GM12878 (cell line): ENCODE measurements around the gene NEMP2. TPM values are rescaled to one million over a fixed set of nuclear protein-coding genes. Genes with fewer than 3 reads are reported as not detected.

Experiments used
- ATF2 ChIP-seq: IDR thresholded peaks from 2 replicates; pipeline ENCODE4 v1.6.1; 2012; ENCODE audit warnings: low read length, inconsistent platforms
- ATF3 ChIP-seq: IDR thresholded peaks from 2 replicates; pipeline ENCODE4 v1.6.1; 2011; ENCODE audit warnings: low read depth, mild to moderate bottlenecking, low read length, moderate library complexity, borderline replicate concordance; ENCODE audit errors: extremely low read depth
- BRCA1 ChIP-seq: IDR thresholded peaks from 2 replicates; pipeline ENCODE4 v1.6.1; 2011; ENCODE audit warnings: low read depth, low read length, improper control_type of control experiment
- CEBPB ChIP-seq, 2 experiments: fragments of 150-350 bp in 1 of 2; IDR thresholded peaks; 2 replicates each; pipeline ENCODE4 v1.6.1; 2012 to 2014; ENCODE audit warnings: low read depth in 2 of 2, low read length in 2 of 2, borderline replicate concordance in 1 of 2, inconsistent platforms in 1 of 2
- ELK1 ChIP-seq: IDR thresholded peaks from 2 replicates; pipeline ENCODE4 v1.6.1; 2012; ENCODE audit warnings: low read depth, low read length, improper control_type of control experiment
- EP300 ChIP-seq, 2 experiments: fragments of 150-350 bp in 1 of 2; IDR thresholded peaks; 2 replicates each; pipeline ENCODE4 v1.6.1; 2011 to 2012; ENCODE audit warnings: low read depth in 2 of 2, low read length in 2 of 2, borderline replicate concordance in 1 of 2, improper control_type of control experiment in 1 of 2, inconsistent platforms in 1 of 2; ENCODE audit not compliant: control insufficient read depth in 1 of 2
- ETV6 ChIP-seq, 2 experiments: fragments of 450-650 bp in 1 of 2; IDR thresholded peaks in 1 of 2; conservative IDR thresholded peaks in 1 of 2; 2 replicates each; pipeline ENCODE4 v1.6.1; 2014; ENCODE audit warnings: antibody characterized with exemption in 1 of 2, borderline replicate concordance in 1 of 2, low read depth in 1 of 2, mild to moderate bottlenecking in 1 of 2, moderate library complexity in 1 of 2
- IKZF1 ChIP-seq: fragments of 450-650 bp; conservative IDR thresholded peaks from 2 replicates; pipeline ENCODE4 v1.6.1; 2017; ENCODE audit warnings: antibody characterized with exemption, mild to moderate bottlenecking
- JUNB ChIP-seq: IDR thresholded peaks from 2 replicates; pipeline ENCODE4 v1.6.1; 2016; ENCODE audit warnings: antibody characterized with exemption, mild to moderate bottlenecking
- KDM1A ChIP-seq: fragments of 200-600 bp; sonication (generic); IDR thresholded peaks from 2 replicates; pipeline ENCODE4 v1.6.1; 2016; ENCODE audit warnings: borderline replicate concordance
- KLF5 ChIP-seq: fragments of 450-650 bp; IDR thresholded peaks from 2 replicates; pipeline ENCODE4 v1.6.1; 2014; ENCODE audit warnings: mild to moderate bottlenecking; ENCODE audit not compliant: partially characterized antibody
- MTA2 ChIP-seq: fragments of 450-650 bp; IDR thresholded peaks from 2 replicates; pipeline ENCODE4 v1.6.1; 2016; ENCODE audit warnings: low read depth, mild to moderate bottlenecking, moderate library complexity
- PML ChIP-seq: IDR thresholded peaks from 2 replicates; pipeline ENCODE4 v1.6.1; 2012; ENCODE audit warnings: low read length, inconsistent platforms
- POLR2AphosphoS2 ChIP-seq: IDR thresholded peaks from 2 replicates; pipeline ENCODE4 v1.6.1; 2011; ENCODE audit warnings: low read depth, mild to moderate bottlenecking, low read length, improper control_type of control experiment, moderate library complexity
- POLR2AphosphoS5 ChIP-seq: IDR thresholded peaks from 2 replicates; pipeline ENCODE4 v1.6.1; 2011; ENCODE audit warnings: mild to moderate bottlenecking, low read length, inconsistent platforms
- POU2F2 ChIP-seq: IDR thresholded peaks from 3 replicates; pipeline ENCODE4 v1.6.1; 2011; ENCODE audit warnings: low read depth, mild to moderate bottlenecking, low read length, borderline replicate concordance
- RB1 ChIP-seq: fragments of 450-650 bp; formaldehyde crosslinking; IDR thresholded peaks from 2 replicates; pipeline ENCODE4 v1.6.1; 2017; ENCODE audit warnings: mild to moderate bottlenecking, borderline replicate concordance
- RFX5 ChIP-seq: IDR thresholded peaks from 2 replicates; pipeline ENCODE4 v1.6.1; 2011; ENCODE audit warnings: low read depth, low read length, improper control_type of control experiment
- SMAD1 ChIP-seq: fragments of 450-650 bp; IDR thresholded peaks from 2 replicates; pipeline ENCODE4 v1.6.1; 2018; ENCODE audit warnings: mild to moderate bottlenecking, low read depth; ENCODE audit not compliant: partially characterized antibody
- SMAD5 ChIP-seq: IDR thresholded peaks from 2 replicates; pipeline ENCODE4 v1.6.1; 2016; ENCODE audit warnings: antibody characterized with exemption, low read depth
- TARDBP ChIP-seq: IDR thresholded peaks from 2 replicates; pipeline ENCODE4 v1.6.1; 2016; ENCODE audit warnings: borderline replicate concordance
- ZBTB11 ChIP-seq: fragments of 450-650 bp; formaldehyde crosslinking; IDR thresholded peaks from 2 replicates; pipeline ENCODE4 v1.5.0; 2022; ENCODE audit warnings: mild to moderate bottlenecking, missing genetic modification characterization
- ZNF24 ChIP-seq: fragments of 450-650 bp; IDR thresholded peaks from 2 replicates; pipeline ENCODE4 v1.6.1; 2017; ENCODE audit warnings: antibody characterized with exemption, mild to moderate bottlenecking
- ZNF622 ChIP-seq: fragments of 450-650 bp; IDR thresholded peaks from 2 replicates; pipeline ENCODE4 v1.6.1; 2017; ENCODE audit warnings: mild to moderate bottlenecking, inconsistent platforms
- polyA plus RNA-seq, 11 experiments: library from polyadenylated mRNA; depleted of rRNA in 4 of 11; unstranded in 6 of 11; stranded (reverse) in 5 of 11; fragments of >200 nt; fragmentation: Nextera tagmentation in 4 of 11; fragmentation: Illumina TruSeq in 1 of 11; extraction: Ambion mirVana in 4 of 11; extraction: Trizol in 1 of 11; gene quantifications; 1 replicate in 1 of 11; 2 replicates in 10 of 11; pipeline versions ENCODE4 v1.2.1 to v1.2.3, GENCODE V29; 2011 to 2016; ENCODE audit warnings: inconsistent platforms in 2 of 11, missing spikeins in 2 of 11, low read depth in 1 of 11
- total RNA-seq, 4 experiments: library from RNA; depleted of rRNA in 3 of 4; stranded (reverse); fragments of >200 nt in 3 of 4; fragmentation: Illumina TruSeq in 1 of 4; extraction: Trizol in 1 of 4; gene quantifications; 2 replicates each; pipeline versions ENCODE4 v1.2.1 to v1.2.3, GENCODE V29; 2013 to 2021

Gene NEMP2
- total and polyA plus RNA-seq, 10 of the 15 experiments (the other 5 are each of a cell fraction or from before 2014, with no cell fraction given) = 2.3 to 14.0 (median 8.1) TPM

- TF ChIP-seq TARDBP (no peak), EP300 (IDR thresholded peaks at IDR 0.05; ENCODE audit: borderline replicate concordance in 1 of 2, control insufficient read depth in 1 of 2, low read depth in 2 of 2, low read length in 2 of 2) (no peak), ELK1 (0 out of 2 replicates have a peak, but pooled peaks have one; percentile 41), POLR2AphosphoS2 (peak; percentile 68; the same call in 1 of the 2 replicates), POU2F2 (peak; percentile 81), ETV6 (conservative IDR thresholded peaks at IDR 0.05 in 1 of 2, IDR thresholded peaks at IDR 0.05 in 1 of 2; ENCODE audit: borderline replicate concordance in 1 of 2, low read depth in 1 of 2) (no peak; a peak in 1 of 4 replicates), ATF2 (no peak; the same call in 1 of the 2 replicates), KDM1A (no peak), PML (0 out of 2 replicates have a peak, but pooled peaks have one; percentile 45), BRCA1 (no peak), RB1 (peak; percentile 100), ZNF24 (peak; percentile 42; the same call in 1 of the 2 replicates), ATF3 (no peak), SMAD5 (peak; percentile 80; the same call in 1 of the 2 replicates), ZBTB11 (CRISPR knock-in tag) (peak; percentile 62), RFX5 (no peak), MTA2 (no peak), ZNF622 (no peak), KLF5 (no peak), POLR2AphosphoS5 (peak; percentile 82), SMAD1 (no peak), CEBPB (IDR thresholded peaks at IDR 0.05; ENCODE audit: borderline replicate concordance in 1 of 2, low read depth in 2 of 2, low read length in 2 of 2) (no peak), IKZF1 (peak; percentile 94), JUNB (no peak)
Measured at GRCh38 chr2:190534310-190535120, at the start of gene NEMP2 (continued).
